Measurements from ENCODE around the gene SLC35E2B.
"Not testable (repeated sequence)": the region's sequence is repeated elsewhere in the genome, so short reads cannot be mapped to it uniquely, and the experiment has no call there.

DNA sequence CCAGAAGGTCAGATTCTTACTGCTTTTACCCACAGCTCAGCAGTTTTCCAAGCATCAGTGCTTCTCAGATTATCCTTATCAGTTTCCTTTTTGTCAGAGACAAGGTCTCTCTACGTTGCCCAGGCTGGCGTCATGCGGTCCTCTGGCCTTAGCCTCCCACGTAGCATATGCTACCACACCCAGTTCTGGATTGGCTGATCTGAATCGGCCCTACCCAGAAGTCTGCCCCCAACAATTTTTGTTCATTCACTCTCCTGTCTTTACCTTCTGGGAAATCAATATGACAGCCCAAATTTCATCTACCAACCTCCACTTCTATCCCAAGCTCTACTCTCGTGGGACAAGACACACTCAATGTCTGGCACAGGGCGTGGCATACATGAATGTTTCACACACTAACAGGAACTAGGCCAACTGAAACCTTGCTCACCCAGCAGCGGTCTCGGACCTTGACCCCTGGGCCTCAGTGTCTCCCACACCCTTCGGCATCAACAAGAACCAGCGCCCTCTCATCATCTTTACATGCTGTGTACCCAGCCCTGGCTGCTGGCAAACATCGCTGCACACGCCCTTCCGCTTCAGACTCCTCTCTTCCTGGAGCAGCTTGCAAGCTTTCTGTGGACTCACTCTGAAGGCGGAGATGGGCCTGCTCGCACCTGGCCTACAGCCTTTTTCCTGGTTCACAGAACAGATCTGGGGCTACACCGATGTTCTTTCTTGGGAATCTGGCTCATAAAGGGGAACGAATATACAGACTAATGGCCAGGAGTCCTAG, 22.7 kb upstream of the SLC35E2B start:
- TF ChIP-seq, protein P1, sequence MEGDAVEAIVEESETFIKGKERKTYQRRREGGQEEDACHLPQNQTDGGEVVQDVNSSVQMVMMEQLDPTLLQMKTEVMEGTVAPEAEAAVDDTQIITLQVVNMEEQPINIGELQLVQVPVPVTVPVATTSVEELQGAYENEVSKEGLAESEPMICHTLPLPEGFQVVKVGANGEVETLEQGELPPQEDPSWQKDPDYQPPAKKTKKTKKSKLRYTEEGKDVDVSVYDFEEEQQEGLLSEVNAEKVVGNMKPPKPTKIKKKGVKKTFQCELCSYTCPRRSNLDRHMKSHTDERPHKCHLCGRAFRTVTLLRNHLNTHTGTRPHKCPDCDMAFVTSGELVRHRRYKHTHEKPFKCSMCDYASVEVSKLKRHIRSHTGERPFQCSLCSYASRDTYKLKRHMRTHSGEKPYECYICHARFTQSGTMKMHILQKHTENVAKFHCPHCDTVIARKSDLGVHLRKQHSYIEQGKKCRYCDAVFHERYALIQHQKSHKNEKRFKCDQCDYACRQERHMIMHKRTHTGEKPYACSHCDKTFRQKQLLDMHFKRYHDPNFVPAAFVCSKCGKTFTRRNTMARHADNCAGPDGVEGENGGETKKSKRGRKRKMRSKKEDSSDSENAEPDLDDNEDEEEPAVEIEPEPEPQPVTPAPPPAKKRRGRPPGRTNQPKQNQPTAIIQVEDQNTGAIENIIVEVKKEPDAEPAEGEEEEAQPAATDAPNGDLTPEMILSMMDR (IDR thresholded peaks at IDR 0.05) = not testable (repeated sequence)
- TF ChIP-seq POLR2A (IDR thresholded peaks at IDR 0.05) = not testable (repeated sequence)

All from vagina (tissue), 2 donors.